ENCODE measurements around the gene MYBPC3. TPM values are rescaled to one million over a fixed set of nuclear protein-coding genes. Genes with fewer than 3 reads are reported as not detected.

The MYBPC3 gene
- total and polyA plus RNA-seq, 2 donors (not counting 1 experiment from before 2014, with no cell fraction given), result not detected

DNA sequence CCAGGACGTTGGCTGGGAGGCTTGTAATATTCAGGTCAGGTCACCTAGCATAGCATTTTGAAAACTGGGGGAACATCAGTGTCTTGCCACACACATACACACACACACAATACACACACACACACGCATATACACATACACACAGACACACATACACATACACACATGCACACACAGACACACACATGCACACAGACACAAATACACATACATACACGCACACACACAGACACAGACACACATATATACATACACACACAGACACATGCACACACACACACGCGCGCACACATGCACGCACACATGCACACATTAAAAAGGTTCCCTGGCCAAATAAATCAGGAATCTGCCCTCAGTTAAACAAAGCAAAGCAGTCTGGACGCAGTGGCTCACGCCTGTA lies 12.5 kb downstream of the MYBPC3 start:
- no peak for DNase-seq (ENCODE audit: low read depth in 2 of 2)
- Histone ChIP-seq H3K9me3 (ENCODE audit: control insufficient read depth, insufficient read depth, low read depth, low read length) (no peaks in the 10 kb centered on the region), H3K4me3 (replicated peaks in 1 of 4; ENCODE audit: control extremely low read depth in 1 of 4, insufficient read depth in 1 of 4, low read depth in 3 of 4, low read length in 4 of 4) (no peak overlapping the region), H3K27ac (ENCODE audit: insufficient read depth, low read length) (no peak overlapping the region), H3K9ac (ENCODE audit: insufficient read depth, low read length) (no peak overlapping the region), H2AFZ (ENCODE audit: low read length) (no peak overlapping the region), H3K4me1 (ENCODE audit: control insufficient read depth, extremely low read depth, insufficient read depth, low read length) (no peaks in the 10 kb centered on the region), H3K36me3 (ENCODE audit: control insufficient read depth, insufficient read depth, low read length) (no peaks in the 10 kb centered on the region), H3K4me2 (ENCODE audit: extremely low read depth, insufficient read depth, low read length) (no peak overlapping the region), H3K79me2 (ENCODE audit: control insufficient read depth, insufficient read depth, low read length) (no peaks in the 10 kb centered on the region), H4K20me1 (ENCODE audit: control insufficient read depth, extremely low read depth, insufficient read depth, low read length) (no peaks in the 10 kb centered on the region), H3K27me3 (ENCODE audit: control insufficient read depth, insufficient read depth, low read length) (peaks cover 2% of the 10 kb centered on the region)
- no peak for TF ChIP-seq EZH2 (IDR thresholded peaks at IDR 0.05; ENCODE audit: low read length, missing control alignments)
- TF ChIP-seq, protein P1, sequence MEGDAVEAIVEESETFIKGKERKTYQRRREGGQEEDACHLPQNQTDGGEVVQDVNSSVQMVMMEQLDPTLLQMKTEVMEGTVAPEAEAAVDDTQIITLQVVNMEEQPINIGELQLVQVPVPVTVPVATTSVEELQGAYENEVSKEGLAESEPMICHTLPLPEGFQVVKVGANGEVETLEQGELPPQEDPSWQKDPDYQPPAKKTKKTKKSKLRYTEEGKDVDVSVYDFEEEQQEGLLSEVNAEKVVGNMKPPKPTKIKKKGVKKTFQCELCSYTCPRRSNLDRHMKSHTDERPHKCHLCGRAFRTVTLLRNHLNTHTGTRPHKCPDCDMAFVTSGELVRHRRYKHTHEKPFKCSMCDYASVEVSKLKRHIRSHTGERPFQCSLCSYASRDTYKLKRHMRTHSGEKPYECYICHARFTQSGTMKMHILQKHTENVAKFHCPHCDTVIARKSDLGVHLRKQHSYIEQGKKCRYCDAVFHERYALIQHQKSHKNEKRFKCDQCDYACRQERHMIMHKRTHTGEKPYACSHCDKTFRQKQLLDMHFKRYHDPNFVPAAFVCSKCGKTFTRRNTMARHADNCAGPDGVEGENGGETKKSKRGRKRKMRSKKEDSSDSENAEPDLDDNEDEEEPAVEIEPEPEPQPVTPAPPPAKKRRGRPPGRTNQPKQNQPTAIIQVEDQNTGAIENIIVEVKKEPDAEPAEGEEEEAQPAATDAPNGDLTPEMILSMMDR (conservative IDR thresholded peaks at IDR 0.05 in 1 of 2, IDR thresholded peaks at IDR 0.05 in 1 of 2; ENCODE audit: low read depth in 1 of 2, low read length in 2 of 2), result no peak

DNA sequence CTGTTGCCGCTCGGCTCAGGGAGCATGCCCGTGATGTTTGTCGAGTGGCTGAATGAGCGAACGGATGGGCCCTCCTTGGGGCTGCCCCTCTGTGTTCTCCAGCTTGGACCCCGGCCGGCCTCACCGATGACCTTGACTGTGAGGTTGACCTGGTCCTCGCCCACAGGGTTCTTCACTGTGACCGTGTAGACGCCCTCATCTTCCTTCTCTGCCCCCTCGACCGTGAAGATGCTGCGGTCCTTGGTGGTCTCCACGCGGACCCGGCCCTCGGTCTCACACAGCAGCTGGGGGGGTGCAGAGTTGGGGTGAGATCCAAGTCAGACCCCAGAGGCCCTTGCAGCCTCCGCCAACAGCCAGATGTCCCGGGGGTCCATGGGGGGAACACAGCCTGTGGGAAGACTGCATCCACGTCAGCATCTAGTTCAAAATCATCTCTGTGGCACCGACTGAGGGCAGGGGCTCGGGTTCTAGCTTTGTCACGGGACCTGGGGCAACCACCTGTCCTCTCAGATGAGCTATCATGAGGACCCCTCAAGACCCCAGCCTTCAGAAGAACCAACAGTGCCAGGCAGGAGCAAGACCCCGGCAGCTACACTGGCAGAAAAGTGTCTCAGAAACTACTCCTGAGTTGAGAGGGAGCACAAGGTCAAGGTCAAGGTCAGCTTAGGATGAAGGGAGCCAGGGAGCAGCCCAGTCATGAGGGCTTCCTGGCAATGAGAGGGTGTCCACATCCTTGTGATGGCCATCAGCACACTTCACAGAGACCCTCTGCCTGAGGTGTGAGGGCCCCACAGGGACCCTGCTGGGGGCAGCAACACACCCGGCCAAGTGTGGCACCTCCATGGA lies 13.9 kb downstream of the MYBPC3 start:
- Histone ChIP-seq H3K79me2 (ENCODE audit: control insufficient read depth, insufficient read depth, low read length) (no peaks in the 10 kb centered on the region), H3K36me3 (ENCODE audit: control insufficient read depth, insufficient read depth, low read length) (no peaks in the 10 kb centered on the region), H3K27ac (ENCODE audit: insufficient read depth, low read length) (no peak overlapping the region), H3K9ac (ENCODE audit: insufficient read depth, low read length) (no peak overlapping the region), H3K4me3 (replicated peaks in 1 of 4; ENCODE audit: control extremely low read depth in 1 of 4, insufficient read depth in 1 of 4, low read depth in 3 of 4, low read length in 4 of 4) (no peak overlapping the region), H3K4me1 (ENCODE audit: control insufficient read depth, extremely low read depth, insufficient read depth, low read length) (no peaks in the 10 kb centered on the region), H3K27me3 (ENCODE audit: control insufficient read depth, insufficient read depth, low read length) (no peaks in the 10 kb centered on the region), H4K20me1 (ENCODE audit: control insufficient read depth, extremely low read depth, insufficient read depth, low read length) (no peaks in the 10 kb centered on the region), H2AFZ (ENCODE audit: low read length) (no peak overlapping the region), H3K4me2 (ENCODE audit: extremely low read depth, insufficient read depth, low read length) (no peak overlapping the region), H3K9me3 (ENCODE audit: control insufficient read depth, insufficient read depth, low read depth, low read length) (no peaks in the 10 kb centered on the region)
- no peak for DNase-seq (ENCODE audit: low read depth in 2 of 2)
- TF ChIP-seq, protein P1 (conservative IDR thresholded peaks at IDR 0.05 in 1 of 2, IDR thresholded peaks at IDR 0.05 in 1 of 2; ENCODE audit: low read depth in 1 of 2, low read length in 2 of 2), result no peak
- no peak for TF ChIP-seq EZH2 (IDR thresholded peaks at IDR 0.05; ENCODE audit: low read length, missing control alignments)

DNA sequence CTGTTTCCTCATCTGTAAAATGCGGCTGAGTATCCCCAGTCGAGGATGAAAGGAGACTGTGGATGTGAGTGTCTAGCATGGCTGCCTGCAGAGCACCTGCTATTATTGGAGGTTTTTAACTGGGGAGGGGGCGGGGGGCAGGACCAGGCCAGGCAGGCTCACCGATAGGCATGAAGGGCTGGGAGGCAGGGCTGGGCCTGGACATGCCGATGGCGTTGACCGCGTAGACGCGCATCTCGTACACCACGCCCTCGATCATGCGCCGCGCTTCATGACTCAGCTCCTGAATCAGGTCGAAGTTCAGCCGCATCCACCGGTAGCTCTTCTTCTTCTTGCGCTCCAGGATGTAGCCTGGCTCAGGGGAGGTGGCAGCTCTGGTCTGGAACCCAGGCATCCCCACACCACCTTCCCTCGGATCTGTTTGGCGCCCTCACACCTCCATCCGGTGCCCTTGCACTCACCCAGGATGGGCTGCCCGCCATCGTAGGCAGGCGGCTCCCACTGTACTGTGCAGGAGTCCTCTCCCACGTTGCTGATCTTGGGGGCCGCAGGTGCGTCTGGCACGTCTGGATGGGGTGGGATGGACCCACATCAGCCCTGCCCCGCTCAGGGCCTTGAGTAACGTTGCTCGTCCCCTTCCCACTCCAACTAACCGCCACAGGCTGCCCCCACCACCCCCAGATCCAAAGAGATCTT lies 15.1 kb downstream of the MYBPC3 start:
- H2AFZ ChIP-seq (ENCODE audit: low read length), result no peak overlapping the region
- H3K4me3 ChIP-seq (replicated peaks in 1 of 4; ENCODE audit: control extremely low read depth in 1 of 4, insufficient read depth in 1 of 4, low read depth in 3 of 4, low read length in 4 of 4), result no peak overlapping the region
- H3K9ac ChIP-seq (ENCODE audit: insufficient read depth, low read length), result no peak overlapping the region
- DNase-seq (ENCODE audit: low read depth in 2 of 2), result no peak
- no peak overlapping the region for H3K27ac ChIP-seq (ENCODE audit: insufficient read depth, low read length)
- H3K4me1 ChIP-seq (ENCODE audit: control insufficient read depth, extremely low read depth, insufficient read depth, low read length), result no peaks in the 10 kb centered on the region
- H4K20me1 ChIP-seq (ENCODE audit: control insufficient read depth, extremely low read depth, insufficient read depth, low read length), result no peaks in the 10 kb centered on the region
- no peaks in the 10 kb centered on the region for H3K36me3 ChIP-seq (ENCODE audit: control insufficient read depth, insufficient read depth, low read length)
- H3K4me2 ChIP-seq (ENCODE audit: extremely low read depth, insufficient read depth, low read length), result no peak overlapping the region
- no peak for TF ChIP-seq EZH2 (IDR thresholded peaks at IDR 0.05; ENCODE audit: low read length, missing control alignments)
- TF ChIP-seq, protein P1 (conservative IDR thresholded peaks at IDR 0.05 in 1 of 2, IDR thresholded peaks at IDR 0.05 in 1 of 2; ENCODE audit: low read depth in 1 of 2, low read length in 2 of 2), result no peak
- H3K9me3 ChIP-seq (ENCODE audit: control insufficient read depth, insufficient read depth, low read depth, low read length), result no peaks in the 10 kb centered on the region
- H3K79me2 ChIP-seq (ENCODE audit: control insufficient read depth, insufficient read depth, low read length), result no peaks in the 10 kb centered on the region
- H3K27me3 ChIP-seq (ENCODE audit: control insufficient read depth, insufficient read depth, low read length), result no peaks in the 10 kb centered on the region
